ENCODE measurements around the gene MCUB.

MCUB gene

DNA sequence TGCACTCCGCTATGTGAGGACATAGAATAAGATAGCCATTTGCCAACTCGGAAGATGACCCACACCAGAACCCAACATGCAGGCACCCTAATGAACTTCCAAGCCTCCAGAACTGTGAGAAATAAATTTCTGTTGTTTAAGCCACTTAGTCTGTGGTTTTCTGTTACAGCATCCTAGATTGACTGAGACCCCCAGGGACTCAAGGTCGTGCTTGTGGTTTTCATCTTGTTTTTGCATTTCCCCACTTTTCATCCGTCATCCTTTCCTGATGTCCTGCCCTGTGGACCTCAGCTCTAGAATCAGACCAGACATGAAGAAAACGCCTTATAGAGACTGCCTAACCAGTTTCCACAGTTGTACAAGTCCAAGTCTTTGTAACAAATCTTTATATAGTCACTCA lies 54.4 kb downstream of the MCUB start:
- DNase-seq, result no peak
- intact Hi-C loops (cut with DNase I), result no loop called here

DNA sequence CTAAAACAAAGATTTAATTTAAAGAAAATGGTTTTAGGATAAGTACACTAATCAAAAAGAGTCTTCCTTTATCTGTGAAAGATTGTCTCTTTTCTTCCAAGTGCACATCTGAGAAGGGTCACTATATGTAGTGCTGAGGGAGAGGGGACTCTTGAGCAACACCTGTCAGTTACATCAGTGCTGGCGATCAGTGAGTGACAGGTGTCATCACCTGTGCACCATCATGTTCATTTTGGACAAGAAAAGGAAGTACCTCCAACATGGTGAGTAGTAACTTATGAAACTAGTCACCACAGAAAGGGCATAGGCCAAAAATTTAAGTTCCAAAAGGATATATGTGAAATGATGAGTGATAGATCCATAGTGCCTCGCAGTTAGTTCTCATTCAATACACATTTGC lies 55.7 kb downstream of the MCUB start:
- DNase-seq, result no peak
- intact Hi-C loops (cut with DNase I), result no loop called here

DNA sequence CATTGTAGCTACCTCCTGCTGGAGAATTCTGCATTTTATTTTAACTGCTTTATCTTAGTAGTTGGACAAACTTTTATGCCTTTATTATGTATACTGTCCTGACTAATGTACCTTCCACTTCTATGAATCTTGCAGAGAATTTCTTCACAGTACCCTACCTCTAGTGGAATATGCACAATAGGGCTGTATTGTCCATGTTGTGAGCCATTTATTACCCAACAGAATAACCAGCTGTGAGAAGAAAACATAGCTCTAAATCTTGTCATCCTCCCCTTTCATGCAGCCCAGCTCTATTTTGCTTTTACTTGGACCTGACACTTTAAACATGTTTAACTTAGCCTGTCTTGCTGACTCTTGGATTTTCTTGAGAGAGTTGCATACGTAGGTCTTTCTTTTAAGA lies 56.2 kb downstream of the MCUB start:
- DNase-seq, result no peak
- intact Hi-C loops (cut with DNase I), result no loop called here

DNA sequence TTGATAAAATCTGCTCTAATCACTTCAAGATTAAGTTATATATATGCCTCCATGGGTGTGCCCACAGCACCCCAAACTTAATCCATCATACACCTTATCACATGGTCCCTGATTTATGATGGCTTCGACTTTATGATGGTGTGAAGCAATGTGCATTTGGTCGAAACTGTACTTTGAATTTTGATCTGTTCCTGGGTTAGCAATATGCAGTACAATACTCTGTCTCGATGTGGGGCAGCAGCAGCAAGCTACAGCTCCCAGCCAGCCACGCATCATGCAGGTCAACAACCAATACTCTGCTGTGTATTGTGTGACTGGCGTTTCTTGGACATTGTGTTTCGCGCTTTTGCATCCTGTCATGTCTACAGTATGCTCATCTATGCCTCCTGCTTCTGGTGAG lies 62.6 kb downstream of the MCUB start:
- no peak for DNase-seq
- intact Hi-C loops (cut with DNase I), result no loop called here

DNA sequence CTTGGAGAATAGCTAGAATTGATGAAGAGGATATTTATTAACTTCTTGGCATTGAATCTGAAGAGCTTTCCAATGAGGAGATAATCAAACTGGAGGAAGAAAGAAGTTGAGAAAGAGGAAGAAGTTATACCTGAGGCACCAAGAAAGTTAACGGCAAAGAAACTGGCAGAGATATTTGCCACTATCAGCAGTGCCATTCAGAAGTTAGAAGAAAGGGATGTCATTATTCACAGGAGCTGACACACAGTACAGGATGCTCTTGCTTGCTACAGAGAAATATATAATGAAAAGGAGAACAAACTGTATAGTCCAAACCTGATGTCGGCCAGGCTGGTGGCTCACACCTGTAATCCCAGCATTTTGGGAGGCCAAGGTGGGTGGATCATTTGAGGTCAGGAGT lies 64.5 kb downstream of the MCUB start:
- DNase-seq, result no peak
- intact Hi-C loops (cut with DNase I), result no loop called here

DNA sequence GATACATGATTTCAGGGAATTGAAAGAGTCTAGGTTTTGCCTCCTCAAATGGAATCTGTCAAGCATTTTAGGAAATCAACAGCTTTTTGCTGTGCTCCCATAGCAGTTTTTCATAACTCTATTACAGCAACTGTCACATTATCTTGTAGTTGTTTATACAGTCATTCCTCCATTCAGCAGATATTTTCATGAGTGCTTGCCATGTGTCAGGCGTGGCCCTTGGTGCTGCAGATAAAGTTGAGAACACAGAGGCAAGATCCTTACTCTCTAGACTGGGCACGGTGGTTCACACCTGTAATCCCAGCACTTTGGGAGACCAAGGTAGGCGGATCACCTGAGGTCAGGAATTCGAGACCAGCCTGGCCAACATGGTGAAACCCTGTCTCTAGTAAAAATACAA lies 67.3 kb downstream of the MCUB start:
- intact Hi-C loops (cut with DNase I), result no loop called here
- DNase-seq, result no peak

DNA sequence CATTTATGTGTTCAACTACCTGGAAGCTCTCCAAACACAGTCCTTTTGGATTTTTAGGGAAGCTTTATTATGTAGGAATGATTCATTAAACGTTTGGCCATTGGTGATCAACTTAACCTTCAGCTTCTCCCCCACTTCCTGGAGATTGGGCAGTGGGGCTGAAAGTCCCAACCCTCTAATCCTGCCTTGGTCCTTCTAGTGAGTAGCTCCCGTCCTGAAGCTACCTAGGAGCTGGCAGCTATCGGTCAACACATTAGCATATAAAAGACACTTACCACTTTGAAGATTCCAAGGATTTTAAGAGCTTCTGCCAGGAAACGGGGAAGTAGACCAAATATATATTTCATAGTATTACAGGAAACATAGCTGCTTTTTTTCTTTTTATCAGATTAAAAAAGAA lies 69.7 kb downstream of the MCUB start:
- intact Hi-C loops (cut with DNase I), result no loop called here
- no peak for DNase-seq

DNA sequence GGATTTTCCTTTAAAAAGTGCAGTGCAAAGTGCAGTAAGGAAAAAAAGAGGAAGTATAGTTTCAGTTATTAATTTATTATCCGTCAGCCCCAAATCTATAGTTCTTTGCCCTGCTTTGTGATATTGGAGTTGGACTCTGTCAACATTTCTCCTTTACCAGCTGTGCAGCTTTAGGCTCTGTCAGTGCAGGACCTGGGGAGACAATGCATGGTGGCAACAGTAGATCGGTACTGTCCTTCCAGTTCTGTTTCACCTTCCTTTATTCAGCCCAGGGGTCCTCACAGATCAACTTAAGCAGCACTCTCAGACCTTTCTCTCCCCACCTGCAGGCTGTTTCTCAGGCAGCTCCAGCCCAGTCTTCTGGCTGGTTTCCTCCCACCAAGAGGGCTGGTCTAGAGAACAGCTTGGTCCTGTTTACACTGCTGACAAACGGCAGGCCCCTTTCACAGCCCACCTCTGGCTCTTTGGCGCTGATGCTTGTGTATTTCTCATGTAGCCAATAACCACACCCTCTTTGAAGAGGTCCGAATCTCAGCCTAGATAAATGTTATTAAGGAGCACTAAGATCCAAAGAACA lies 71.6 kb downstream of the MCUB start:
- DNase-seq, result no peak
- intact Hi-C loops (cut with DNase I), result no loop called here

DNA sequence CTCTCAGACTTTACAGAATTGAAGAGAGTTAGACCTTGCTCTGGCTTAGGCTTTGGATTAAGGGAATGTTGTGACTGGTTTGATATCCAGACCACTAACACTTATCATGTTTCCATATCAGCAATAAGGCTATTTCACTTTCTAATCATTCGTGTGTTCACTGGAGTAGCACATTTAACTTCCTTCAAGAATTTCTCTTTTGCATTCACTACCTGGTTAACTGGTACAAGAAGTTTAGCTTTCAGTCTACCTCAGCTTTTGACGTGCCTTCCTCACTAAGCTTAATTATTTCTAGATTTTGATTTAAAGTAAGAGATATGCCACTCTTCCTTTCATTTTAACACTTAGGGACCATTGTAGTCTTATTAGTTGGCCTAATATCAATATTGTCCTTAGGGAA lies 80.6 kb downstream of the MCUB start:
- intact Hi-C loops (cut with DNase I), result no loop called here
- DNase-seq, result no peak

DNA sequence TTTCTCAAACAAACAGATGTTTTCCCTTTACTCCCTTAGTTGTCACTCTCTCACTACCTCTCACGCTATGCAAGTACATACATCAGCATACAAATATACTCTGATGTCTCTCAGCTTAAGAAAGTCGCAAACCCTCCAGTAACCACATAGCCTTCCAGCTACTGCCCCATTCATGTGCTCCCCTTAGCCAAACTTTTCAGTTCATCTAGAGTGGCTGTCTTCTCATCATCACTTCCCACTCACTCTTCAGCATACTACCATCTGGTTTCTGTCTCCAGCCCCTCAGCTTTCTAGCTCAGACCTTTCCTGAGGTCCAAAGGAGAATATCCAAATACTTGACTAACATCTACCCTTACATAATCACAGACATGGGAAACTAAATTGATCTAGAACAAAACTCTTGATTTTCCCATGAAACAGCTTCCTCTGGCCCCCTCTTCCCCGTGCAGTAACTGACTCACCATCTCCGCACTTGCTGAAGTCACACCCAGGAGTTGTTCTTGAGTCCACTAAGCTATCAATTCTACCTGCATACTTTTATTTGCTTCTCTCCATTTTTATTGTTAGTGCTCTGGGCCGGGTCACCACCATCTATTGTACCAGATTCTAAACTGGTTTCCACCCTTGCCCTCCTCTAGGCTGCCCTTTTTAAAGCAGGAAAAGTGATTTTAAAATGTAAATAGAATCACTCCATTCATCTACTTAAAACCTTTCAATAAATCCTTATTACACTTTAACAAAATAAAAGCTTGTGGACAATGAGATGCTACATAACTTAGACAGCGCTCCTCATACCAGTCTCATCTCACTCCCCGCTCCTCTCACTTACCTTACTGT lies 86.0 kb downstream of the MCUB start:
- intact Hi-C loops (cut with DNase I), result no loop called here
- DNase-seq, result no peak

DNA sequence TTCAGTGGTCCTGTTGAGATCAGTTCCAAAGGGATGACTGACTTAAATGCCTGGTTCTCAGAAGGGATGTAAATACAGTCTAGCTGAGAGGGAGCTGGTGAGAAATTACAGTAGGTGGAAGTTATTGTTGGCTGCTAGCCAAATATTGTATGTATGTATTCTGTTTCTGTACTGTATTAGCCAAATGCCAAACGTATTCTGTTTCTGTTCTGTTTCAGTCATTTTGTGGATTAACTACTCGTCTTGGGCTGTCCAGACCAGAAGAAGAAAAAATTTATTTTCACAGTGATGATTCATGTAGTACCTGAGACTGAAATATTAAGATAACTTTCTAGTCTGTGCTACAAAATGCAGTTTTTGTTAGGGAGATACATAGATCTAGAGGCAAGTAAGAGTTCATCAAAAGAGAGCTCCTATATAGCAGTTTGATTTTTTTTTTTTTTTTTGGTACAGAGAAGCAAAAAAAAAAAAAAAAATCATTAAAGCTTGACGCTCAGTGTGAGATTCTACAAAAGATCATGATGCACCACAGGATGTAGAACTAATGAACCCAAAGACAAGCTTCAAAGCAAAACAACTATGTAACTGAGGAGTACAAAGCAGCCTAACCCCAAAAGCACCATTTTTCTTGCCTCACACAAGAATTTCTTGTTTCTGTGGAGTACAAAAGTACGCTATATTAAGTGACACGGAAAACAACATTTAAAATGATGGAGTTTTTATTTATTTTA lies 88.4 kb downstream of the MCUB start:
- no peak for DNase-seq
- intact Hi-C loops (cut with DNase I), result no loop called here

DNA sequence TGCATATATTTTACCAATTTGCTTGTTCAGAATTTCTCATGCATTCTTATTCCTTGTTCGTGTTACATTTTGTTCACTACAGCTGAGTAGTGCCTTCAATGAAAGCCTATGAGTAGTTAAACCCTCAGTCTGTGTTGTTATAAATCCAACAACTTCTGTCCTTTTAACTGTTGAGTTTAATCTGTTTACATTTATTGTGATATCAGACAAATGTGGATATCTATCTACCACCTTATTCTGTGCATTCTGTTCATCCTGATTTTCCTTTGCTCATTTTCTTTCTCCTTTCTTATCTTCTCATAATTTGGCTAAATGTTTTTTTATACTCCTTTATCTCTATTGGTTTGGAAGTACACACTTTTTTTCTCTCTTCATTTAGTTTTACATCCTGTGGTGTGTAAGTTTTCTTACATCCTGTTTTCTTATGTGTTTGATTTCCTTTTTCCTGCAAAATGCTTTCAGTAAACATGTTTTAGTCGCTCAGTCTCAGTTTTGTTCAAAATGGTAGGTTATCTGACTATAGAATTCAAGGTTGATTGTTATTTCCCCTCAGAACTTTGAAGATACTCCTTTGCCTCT lies 89.0 kb downstream of the MCUB start:
- no peak for DNase-seq
- intact Hi-C loops (cut with DNase I), result no loop called here

DNA sequence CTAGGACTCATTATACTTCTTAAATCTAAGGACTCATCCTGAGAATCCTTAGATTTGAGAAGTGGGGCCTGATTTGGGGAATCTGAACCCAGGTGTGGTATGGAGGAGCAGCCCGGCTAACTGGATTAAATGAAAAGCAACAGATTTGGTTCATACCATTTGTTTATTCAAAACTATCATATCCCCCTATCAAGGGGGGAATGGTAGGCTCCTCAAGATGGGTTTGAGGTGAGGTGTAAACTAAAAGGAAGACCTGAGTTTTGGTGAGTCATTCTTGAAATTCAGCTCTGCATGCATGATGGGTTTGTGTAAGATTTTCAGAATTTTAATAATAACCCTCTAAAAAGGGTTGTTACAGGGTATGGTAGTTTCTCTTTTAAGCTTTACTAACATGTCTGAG lies 89.8 kb downstream of the MCUB start:
- DNase-seq, result no peak
- intact Hi-C loops (cut with DNase I), result no loop called here

DNA sequence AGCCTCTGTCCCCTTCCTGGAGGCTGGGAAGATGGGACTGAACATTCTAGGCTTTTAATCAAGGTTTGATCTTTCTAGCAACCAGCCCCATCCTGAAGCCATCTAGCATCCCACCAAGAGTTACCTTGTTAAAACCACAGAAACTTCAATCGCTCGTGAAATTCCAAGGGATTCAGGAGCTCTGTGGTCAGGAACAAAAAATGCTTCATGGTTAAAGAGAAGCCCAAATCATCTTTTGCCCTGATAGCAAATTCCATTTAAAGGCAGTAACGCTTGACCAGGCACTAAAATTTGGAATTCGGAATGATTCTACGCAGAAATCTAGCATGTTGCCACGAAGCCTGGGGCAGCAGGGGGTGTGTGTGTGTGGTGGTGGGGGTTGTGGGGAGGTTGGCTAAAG lies 95.3 kb downstream of the MCUB start:
- intact Hi-C loops (cut with DNase I), result no loop called here
- DNase-seq, result no peak

DNA sequence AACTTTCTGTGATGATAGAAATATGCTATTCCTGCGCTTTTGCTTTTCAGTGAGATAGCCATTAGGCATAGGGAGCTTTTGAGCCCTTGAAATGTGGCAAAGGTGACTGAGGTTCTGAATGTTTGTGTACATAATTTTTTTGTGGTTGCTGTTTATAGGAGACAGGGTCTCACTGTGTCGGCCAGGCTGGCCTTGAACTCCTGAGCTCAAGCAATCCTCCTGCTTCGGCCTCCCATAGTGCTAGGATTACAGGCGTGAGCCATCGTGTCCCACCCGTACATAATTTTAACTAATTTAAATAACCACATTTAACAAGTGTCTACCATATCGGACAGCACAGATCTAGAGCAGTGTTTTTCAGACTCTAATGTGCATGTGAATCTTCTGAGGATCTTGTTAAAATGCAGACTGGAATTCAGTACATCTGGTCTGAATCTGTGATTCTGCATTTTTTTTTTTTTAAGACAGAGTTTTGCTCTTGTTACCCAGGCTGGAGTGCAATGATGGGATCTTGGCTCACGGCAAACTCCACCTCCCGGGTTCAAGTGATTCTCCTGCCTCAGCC lies 97.9 kb downstream of the MCUB start:
- intact Hi-C loops (cut with DNase I), result no loop called here
- no peak for DNase-seq

DNA sequence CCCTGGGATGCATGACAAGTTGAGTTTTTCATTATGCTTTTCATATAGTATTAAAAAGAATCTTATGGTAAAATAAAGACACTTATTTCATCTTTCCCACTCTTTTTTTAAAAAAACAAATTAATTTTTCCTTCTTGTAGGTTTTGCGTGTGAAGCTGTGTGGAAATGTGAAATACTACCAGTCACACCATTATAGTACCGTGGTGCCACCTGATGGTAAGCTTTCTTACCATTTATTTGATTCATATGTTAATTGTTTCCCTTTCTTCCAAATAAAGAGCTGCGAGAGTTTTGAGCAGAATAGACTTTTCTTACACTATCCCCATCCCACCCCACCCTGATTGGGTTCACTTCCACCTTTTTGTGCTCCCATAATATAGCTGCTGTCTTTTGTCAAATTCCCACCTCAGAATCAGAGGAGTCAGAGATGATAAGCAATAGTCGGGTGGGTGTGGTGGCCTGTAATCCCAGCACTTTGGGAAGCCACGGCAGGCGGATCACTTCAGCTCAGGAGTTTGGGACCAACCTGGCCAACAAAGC lies 98.9 kb downstream of the MCUB start:
- DNase-seq, result peak in 8 of 42 donors; percentile 9 to 49 (median 26)
- intact Hi-C loops (cut with DNase I), result no loop called here

DNA sequence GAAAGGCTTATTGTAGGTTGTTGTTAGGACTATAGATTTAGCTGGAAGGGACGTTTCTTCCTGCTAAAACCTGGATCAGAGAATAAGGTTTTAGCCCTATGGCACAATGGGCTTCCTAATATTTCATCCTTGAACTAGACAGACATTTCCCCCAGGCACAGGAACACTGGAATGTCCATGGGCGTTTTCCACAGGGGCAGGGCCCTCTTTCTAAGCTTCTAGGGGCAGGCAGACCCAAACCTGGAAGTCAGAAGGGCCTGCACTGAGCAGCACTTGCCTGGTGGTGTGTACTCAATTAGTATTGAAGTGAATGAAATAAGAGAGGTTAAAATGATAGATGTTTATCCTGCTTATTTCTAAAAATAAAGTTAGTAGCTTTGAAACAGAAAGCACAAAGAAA lies 102.1 kb downstream of the MCUB start:
- DNase-seq, result no peak
- intact Hi-C loops (cut with DNase I), result loop anchor here (10.0 kb wide), 1 partner anchor 237 kb away; no protein-coding TSS in a partner anchor

DNA sequence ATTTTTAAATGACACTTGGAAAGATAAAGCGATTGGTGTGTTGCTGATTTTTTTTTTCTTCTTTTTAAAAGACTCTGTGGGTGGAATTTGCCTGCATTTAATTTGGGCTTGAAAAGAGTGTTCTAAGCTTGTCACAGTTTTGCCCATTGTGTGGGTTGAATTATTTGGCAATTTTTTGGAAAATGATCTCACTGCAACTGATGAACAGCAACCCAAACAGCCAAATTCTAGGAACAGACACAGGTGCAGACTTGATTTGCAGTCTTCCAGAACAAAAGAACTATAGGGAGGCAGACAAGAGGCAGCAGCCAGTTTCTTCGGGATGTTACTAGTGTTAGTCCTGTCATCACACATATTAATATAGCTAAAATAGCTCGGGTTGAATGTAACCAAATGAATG lies 102.7 kb downstream of the MCUB start:
- intact Hi-C loops (cut with DNase I), result loop anchor here (10.0 kb wide), 1 partner anchor 238 kb away; no protein-coding TSS in a partner anchor
- peak in 10 of 42 donors; percentile 12 to 58 (median 27) for DNase-seq

DNA sequence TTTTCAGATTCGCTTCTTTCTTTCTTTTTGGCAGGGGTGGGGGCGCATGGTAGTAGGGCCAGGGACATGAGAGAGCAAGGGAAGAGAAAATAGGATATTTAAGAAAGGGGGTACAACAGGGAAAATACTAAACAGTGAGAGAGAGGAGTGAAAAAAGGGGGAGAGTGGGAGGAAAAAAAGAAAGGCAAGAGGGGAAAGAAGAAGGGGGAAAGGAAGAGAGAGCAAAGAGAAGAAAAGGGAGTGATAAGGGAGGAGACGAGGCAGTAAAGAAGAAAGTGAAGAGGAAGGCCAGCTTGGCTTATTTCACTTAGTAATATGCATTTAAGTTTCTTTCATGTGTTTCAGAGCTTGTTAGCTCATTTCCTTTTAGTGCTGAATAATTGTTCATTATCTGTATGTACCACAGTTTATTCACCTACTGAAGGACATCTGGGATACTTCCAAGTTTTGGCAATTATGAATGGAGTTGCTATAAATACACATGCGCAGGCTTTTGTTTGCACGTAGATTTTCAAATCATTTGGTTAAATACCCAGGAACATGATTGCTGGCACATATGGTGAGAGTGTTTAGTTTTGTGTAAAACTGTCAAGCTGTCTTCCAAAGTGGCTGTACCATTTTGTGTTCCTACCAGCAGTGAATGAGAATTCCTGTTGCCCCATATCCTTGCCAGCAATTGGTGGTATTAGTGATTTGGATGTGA lies 105.9 kb downstream of the MCUB start:
- no peak for DNase-seq
- intact Hi-C loops (cut with DNase I), result loop anchor here (10.0 kb wide), 1 partner anchor 241 kb away; no protein-coding TSS in a partner anchor

Data from head of caudate nucleus (tissue), 42 donors.